NCI-H510A (cell line): ENCODE data around the gene VHLL.
A peak's percentile ranks its signal among the peaks of the same experiment; 100 is the strongest.
"Not testable (repeated sequence)": the region's sequence is repeated elsewhere in the genome, so short reads cannot be mapped to it uniquely, and the experiment has no call there.

Experiments
- DNase-seq: peaks from one replicate; lab custom pipeline; 2025; lab: John Stamatoyannopoulos, UW

The VHLL gene

GRCh38 chr1:156298852-156299357 lies at the start of gene VHLL:
Gene VHLL (minus strand): TSS chr1:156299307. CDS start chr1:156299189, 118 bp downstream.
- DNase-seq: no peak

- DNase-seq: no peak
Measured at GRCh38 chr1:156347331-156347730, 48.2 kb upstream of the VHLL start.

- DNase-seq: no peak
Measured at GRCh38 chr1:156346636-156347035, 47.5 kb upstream of the VHLL start.

- not testable (repeated sequence) for DNase-seq
Measured at GRCh38 chr1:156346035-156346434, 46.9 kb upstream of the VHLL start.

- DNase-seq: no peak
Measured at GRCh38 chr1:156344409-156344808, 45.3 kb upstream of the VHLL start.

GRCh38 chr1:156342166-156342955 lies 43.3 kb upstream of the VHLL start:
- no peak for DNase-seq

- peak; percentile 100 for DNase-seq
Measured at GRCh38 chr1:156338180-156338976, 39.3 kb upstream of the VHLL start, which contains the start of the genes CCT3 and TSACC. Gene CCT3 (minus strand): TSS chr1:156338292. CDS start chr1:156338184, 108 bp downstream. Gene TSACC (plus strand): TSS chr1:156338526. CDS start chr1:156339758, 1,232 bp downstream.

GRCh38 chr1:156337888-156338179 lies 38.7 kb upstream of the VHLL start:
- DNase-seq: no peak

GRCh38 chr1:156337052-156337887 lies 38.2 kb upstream of the VHLL start:
- no peak for DNase-seq

GRCh38 chr1:156336242-156336641 lies 37.1 kb upstream of the VHLL start:
- DNase-seq: no peak

GRCh38 chr1:156323179-156323578 lies 24.1 kb upstream of the VHLL start:
- DNase-seq: not testable (repeated sequence)

- DNase-seq: no peak
Measured at GRCh38 chr1:156320560-156320959, 21.5 kb upstream of the VHLL start.

GRCh38 chr1:156319664-156320063 lies 20.6 kb upstream of the VHLL start:
- DNase-seq: no peak

- no peak for DNase-seq
Measured at GRCh38 chr1:156316909-156317308, 17.8 kb upstream of the VHLL start.

- no peak for DNase-seq
Measured at GRCh38 chr1:156310962-156311361, 11.9 kb upstream of the VHLL start.

- no peak for DNase-seq
Measured at GRCh38 chr1:156308078-156308477, 9.0 kb upstream of the VHLL start.

- no peak for DNase-seq
Measured at GRCh38 chr1:156305215-156305614, 6.1 kb upstream of the VHLL start.

- no peak for DNase-seq
Measured at GRCh38 chr1:156303241-156303640, 4.1 kb upstream of the VHLL start.

- peak; percentile 26 for DNase-seq
Measured at GRCh38 chr1:156295391-156295947, 3.6 kb downstream of the VHLL start, which contains the start of gene GLMP. Gene GLMP (minus strand): TSS chr1:156295679. CDS start chr1:156295645, 34 bp downstream.

GRCh38 chr1:156293895-156294294 lies 5.2 kb downstream of the VHLL start:
- DNase-seq: no peak

- DNase-seq: no peak
Measured at GRCh38 chr1:156293098-156293434, 6.0 kb downstream of the VHLL start.
